Urothelium cell line (cell line): Measurements from ENCODE around the gene RBFOX2.
"Not testable (repeated sequence)": the region's sequence is repeated elsewhere in the genome, so short reads cannot be mapped to it uniquely, and the experiment has no call there.

Source experiments
- DNase-seq: peaks from one replicate; pipeline ENCODE4 v3.0.0; 2011; ENCODE audit warnings: low spot score, mixed read lengths
- FAIRE-seq: peaks from 2 replicates; lab custom pipeline; 2011; peaks lifted over from hg19 to GRCh38; lab: Jason Lieb, UNC

Gene RBFOX2

GRCh38 chr22:35838855-35839576 lies 189.6 kb downstream of the RBFOX2 start:
- peak; percentile 20 for FAIRE-seq
- DNase-seq: peak; percentile 53

GRCh38 chr22:35837101-35837727 lies 191.4 kb downstream of the RBFOX2 start:
- DNase-seq (no peak), FAIRE-seq (peak; percentile 50)

GRCh38 chr22:35835998-35836691 lies 192.5 kb downstream of the RBFOX2 start:
- DNase-seq: peak; percentile 88
- peak; percentile 61 for FAIRE-seq

GRCh38 chr22:35835267-35835997 lies 193.2 kb downstream of the RBFOX2 start:
- FAIRE-seq: no peak
- no peak for DNase-seq

GRCh38 chr22:35834061-35834460 lies 194.6 kb downstream of the RBFOX2 start:
- no peak for DNase-seq
- peak; percentile 23 for FAIRE-seq

GRCh38 chr22:35830305-35830704 lies 198.3 kb downstream of the RBFOX2 start:
- FAIRE-seq (peak; percentile 30), DNase-seq (no peak)

- FAIRE-seq (no peak), DNase-seq (no peak)
Observed at GRCh38 chr22:35824256-35824655, 204.4 kb downstream of the RBFOX2 start.

- no peak for FAIRE-seq
- no peak for DNase-seq
Observed at GRCh38 chr22:35821654-35822053, 207.0 kb downstream of the RBFOX2 start.

GRCh38 chr22:35819421-35819820 lies 209.2 kb downstream of the RBFOX2 start:
- DNase-seq (no peak), FAIRE-seq (no peak)

- FAIRE-seq (no peak), DNase-seq (no peak)
Observed at GRCh38 chr22:35818897-35819296, 209.7 kb downstream of the RBFOX2 start.

- FAIRE-seq (no peak), DNase-seq (no peak)
Observed at GRCh38 chr22:35812600-35812999, 216.0 kb downstream of the RBFOX2 start.

GRCh38 chr22:35811670-35812069 lies 217.0 kb downstream of the RBFOX2 start:
- DNase-seq (no peak), FAIRE-seq (no peak)

- no peak for DNase-seq
- peak; percentile 58 for FAIRE-seq
Observed at GRCh38 chr22:35809816-35810215, 218.8 kb downstream of the RBFOX2 start.

GRCh38 chr22:35808377-35808776 lies 220.2 kb downstream of the RBFOX2 start:
- DNase-seq (no peak), FAIRE-seq (no peak)

- not testable (repeated sequence) for DNase-seq, FAIRE-seq
Observed at GRCh38 chr22:35806668-35807067, 222.0 kb downstream of the RBFOX2 start.

- peak; percentile 35 for FAIRE-seq
- DNase-seq: no peak
Observed at GRCh38 chr22:35805466-35805865, 223.2 kb downstream of the RBFOX2 start.

GRCh38 chr22:35804421-35804820 lies 224.2 kb downstream of the RBFOX2 start:
- no peak for FAIRE-seq
- DNase-seq: no peak

- DNase-seq (no peak), FAIRE-seq (no peak)
Observed at GRCh38 chr22:35802885-35803284, 225.7 kb downstream of the RBFOX2 start.

GRCh38 chr22:35801301-35801700 lies 227.3 kb downstream of the RBFOX2 start:
- not testable (repeated sequence) for DNase-seq, FAIRE-seq

- no peak for FAIRE-seq
Observed at GRCh38 chr22:35799150-35799549, 229.5 kb downstream of the RBFOX2 start.

GRCh38 chr22:35797411-35797810 lies 231.2 kb downstream of the RBFOX2 start:
- no peak for FAIRE-seq
- DNase-seq: no peak

More at GRCh38 chr22:35799150-35799549, 229.5 kb downstream of the RBFOX2 start:
- no peak for DNase-seq
